Midbrain (tissue), 1 donor: ENCODE results near the gene MGAT4C.
"Not testable (repeated sequence)": the region's sequence is repeated elsewhere in the genome, so short reads cannot be mapped to it uniquely, and the experiment has no call there.

Experiments used
- DNase-seq: peaks from one replicate; lab custom pipeline; 2025; lab: John Stamatoyannopoulos, UW

MGAT4C gene

DNA sequence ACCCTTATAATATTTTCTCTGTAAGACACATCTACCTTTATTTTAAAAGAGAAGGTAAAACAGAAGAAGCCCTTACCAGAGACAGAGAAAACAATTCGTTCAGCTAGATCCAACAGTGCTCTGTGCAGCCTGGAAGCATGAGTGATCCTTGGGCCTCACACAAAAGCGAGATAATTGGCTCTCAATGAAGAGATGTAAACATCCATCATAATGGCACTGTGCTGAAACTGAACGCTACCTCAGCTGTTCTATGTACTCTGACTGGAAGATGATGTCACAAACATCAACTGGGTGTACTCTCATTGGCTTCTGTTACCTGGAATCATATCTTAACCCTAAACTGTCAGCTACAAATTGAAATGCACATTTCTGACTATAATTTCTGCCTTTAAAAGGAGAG is at the start of gene MGAT4C:
Gene MGAT4C, minus strand, starts transcription at position 229 of the 400 bp plus-strand sequence.
- no peak for DNase-seq

DNA sequence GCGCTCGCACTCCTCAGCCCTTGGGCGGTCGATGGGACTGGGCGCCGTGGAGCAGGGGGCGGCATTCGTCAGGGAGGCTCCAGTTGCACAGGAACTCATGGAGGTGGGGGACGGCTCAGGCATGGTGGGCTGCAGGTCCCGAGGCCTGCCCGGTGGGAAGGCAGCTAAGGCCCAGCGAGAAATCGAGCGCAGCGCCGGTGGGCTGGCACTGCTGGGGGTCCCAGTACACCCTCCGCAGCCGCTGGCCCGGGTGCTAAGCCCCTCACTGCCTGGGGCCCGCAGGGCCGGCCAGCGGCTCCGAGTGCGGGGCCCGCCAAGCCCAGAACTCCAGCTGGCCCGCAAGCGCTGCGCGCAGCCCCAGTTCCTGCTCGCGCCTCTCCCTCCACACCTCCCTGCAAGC is 40.2 kb upstream of the MGAT4C start:
- not testable (repeated sequence) for DNase-seq

DNA sequence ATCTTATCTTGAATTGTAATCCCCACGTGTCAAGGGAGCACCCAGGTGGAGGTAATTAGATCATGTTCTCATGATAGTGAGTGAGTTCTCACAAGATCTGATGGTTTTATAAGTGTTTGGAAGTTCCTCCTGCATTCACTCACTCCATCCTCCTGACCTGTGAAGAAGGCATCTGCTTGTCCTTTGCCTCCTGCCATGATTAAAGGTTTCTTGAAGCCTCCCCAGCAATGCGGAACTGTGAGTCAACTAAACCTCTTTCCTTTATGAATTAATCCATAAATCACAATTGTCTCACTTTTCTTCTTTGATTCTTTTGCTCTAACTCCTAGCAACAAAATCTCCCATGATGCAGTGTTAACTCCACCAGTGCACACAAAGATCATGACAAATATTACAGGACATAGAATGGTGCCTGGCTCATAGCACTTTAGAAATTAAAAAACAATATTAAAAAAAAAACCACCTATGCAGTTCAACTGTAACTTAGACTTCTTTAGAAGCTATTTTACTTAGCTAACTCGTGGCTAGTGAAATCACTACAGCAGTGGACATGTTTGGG is 37.6 kb upstream of the MGAT4C start:
- DNase-seq = no peak

DNA sequence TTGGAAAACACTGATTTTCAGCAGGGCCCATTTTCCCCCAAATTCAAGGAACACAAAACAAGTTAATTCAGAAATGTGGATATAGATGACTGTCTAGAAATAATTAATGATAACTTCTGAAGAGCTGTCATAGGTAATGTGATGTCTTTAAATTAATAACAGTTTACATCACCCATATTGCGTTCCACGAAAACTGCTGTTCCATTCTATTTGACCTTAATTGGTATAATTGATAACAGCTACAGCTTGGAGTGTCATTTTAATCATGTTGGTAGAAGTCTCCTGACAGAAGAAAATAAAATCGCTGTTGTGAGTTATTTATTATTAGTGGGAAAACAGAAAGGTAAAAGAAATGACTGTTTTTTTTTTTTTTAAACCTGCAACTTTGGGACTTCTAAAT is 36.3 kb upstream of the MGAT4C start:
- no peak for DNase-seq

GRCh38 chr12:86290615-86291014 is 34.4 kb upstream of the MGAT4C start:
- no peak for DNase-seq

- DNase-seq = no peak
Measured at GRCh38 chr12:86286119-86286518, 29.9 kb upstream of the MGAT4C start.

- no peak for DNase-seq
Measured at GRCh38 chr12:86283620-86284019, 27.4 kb upstream of the MGAT4C start.

DNA sequence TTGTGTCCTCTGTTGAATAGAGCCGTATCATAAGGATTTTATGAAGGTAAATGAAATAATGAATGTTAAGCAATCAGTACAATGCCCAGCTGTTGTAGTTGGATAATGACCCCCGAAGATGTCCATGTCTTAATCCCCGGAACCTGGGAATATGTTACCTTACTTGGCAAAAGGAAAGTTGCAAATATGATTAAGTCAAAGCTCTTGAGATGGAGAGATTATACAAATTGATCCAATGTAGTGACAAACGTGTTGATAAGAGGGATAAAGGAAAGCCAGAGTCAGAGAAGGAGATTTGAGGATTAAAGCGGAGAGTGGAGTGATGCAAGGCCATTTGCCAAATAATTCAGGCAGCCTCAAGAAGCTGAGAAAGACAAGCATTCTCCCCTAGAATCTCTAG is 19.2 kb upstream of the MGAT4C start:
- no peak for DNase-seq

- no peak for DNase-seq
Measured at GRCh38 chr12:86265329-86265695, 9.1 kb upstream of the MGAT4C start.

DNA sequence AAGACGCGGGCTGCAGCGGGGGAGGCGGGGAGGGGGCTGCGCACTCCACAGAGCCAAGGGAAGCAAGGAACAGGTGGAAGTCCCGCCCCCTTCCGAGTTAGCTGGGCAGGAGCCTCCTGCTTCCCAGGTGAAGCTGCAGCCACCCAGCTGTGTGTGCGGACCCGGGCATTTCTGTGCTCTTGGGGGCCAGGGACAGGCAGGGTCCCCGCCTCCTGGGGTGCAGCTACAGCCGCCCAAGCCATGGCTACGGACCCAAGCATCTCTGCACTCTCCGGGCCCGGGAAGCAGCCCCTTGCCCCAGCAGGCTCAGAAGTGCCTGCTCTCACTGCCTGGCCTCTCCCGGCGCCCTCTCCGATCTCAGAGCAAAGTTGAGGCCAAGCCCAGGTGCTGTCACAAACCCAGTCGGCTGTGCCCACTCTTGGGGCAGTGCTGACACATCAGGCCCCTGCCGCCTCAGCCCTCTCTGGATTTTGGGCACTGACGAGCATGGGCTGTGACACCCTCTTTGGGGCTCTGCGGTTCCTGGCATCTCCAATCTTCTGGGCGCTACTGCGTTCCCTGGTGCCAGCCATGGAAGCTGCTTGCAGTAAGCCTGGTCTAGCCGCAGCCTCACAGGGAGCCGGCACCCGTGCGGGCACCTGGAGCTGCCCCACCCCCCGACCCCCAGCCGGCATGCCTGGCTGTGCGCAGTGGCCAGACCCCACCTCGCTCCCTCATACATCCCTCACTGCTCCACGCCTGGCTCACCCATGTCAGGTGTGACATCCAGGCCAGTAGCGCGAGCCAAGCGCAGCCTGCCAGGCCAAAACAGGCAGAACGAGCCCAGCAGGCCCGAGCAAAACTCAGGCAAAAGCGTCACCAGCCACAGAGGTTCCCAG is 8.5 kb upstream of the MGAT4C start:
- DNase-seq = no peak

GRCh38 chr12:86261578-86261977 is 5.4 kb upstream of the MGAT4C start:
- DNase-seq = no peak

DNA sequence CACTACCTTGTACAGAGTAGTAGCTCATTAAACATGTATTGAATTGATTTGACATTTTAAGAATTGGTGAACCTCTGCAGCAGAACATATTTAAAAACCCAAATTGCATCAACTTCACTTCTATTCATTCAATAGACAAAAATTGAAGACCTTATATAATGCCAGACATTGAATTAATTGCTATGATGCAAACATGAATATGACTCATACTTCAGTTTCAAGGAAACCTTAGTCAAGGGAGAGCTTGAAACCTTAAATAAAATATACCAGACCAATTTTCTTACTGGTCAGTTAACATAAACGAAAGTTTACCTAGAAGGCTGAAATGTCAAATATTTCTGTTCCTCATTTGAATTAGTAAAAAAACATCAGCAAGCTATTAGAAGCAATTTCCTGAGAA is 5.0 kb upstream of the MGAT4C start:
- no peak for DNase-seq

GRCh38 chr12:86260183-86260582 is 4.0 kb upstream of the MGAT4C start:
- no peak for DNase-seq

DNA sequence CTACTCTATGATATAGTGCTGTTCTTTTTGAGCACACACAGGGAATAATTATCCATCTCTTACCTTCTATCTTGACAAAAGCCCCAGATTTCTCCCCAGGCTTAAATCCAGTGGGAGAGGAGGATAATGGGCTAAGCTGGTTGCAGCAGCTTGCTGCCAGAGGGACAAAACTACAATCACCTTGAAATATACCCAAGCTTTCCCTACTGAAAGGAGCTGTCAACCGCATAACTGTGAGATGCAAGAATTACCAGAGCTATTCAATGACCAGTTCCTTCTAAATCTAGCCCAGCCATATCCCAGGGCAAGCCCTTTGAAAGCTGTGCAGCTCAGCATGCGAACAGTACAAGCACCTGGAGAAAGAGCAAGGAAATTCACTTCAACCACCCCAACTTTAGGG is 943 bp upstream of the MGAT4C start:
- no peak for DNase-seq

DNA sequence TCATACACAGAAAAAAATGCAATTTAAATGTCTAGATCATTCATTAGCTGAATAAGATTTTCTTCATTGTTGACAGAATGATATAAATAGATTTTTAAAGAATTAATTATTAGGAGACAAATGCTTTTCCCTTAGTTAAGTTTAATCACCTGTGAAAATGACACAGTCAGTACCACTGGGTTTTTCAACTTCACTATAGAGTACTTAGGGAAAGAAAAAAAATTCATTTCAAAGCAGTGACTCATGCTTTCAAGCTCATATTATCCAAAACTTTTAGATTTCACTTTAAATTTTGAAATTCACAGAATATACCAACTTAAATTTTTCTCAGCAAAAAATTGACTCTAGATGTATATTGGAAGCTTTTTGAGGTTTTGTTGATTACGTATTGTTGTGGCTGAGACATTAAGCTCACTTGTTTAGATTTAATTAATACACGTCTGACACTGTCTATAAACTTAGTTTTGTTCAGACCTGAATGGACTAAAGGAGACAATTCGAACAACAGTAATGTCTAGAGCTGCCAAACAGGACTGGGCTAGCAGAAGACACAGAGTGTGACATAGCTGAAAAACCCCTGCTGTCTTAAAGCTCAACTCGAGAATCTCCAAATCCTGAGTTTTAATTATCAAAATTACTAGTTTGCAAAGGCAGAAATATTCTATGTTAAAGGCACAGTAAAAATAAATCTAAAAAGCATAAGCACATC is 1.6 kb downstream of the MGAT4C start:
- DNase-seq = no peak

GRCh38 chr12:86249851-86250250 is 6.3 kb downstream of the MGAT4C start:
- DNase-seq = no peak

- DNase-seq = no peak
Measured at GRCh38 chr12:86249276-86249675, 6.9 kb downstream of the MGAT4C start.

- DNase-seq = no peak
Measured at GRCh38 chr12:86247871-86248270, 8.3 kb downstream of the MGAT4C start.

- no peak for DNase-seq
Measured at GRCh38 chr12:86241600-86241999, 14.6 kb downstream of the MGAT4C start.

- DNase-seq = no peak
Measured at GRCh38 chr12:86234316-86234855, 21.8 kb downstream of the MGAT4C start.

GRCh38 chr12:86233126-86233525 is 23.1 kb downstream of the MGAT4C start:
- no peak for DNase-seq

DNA sequence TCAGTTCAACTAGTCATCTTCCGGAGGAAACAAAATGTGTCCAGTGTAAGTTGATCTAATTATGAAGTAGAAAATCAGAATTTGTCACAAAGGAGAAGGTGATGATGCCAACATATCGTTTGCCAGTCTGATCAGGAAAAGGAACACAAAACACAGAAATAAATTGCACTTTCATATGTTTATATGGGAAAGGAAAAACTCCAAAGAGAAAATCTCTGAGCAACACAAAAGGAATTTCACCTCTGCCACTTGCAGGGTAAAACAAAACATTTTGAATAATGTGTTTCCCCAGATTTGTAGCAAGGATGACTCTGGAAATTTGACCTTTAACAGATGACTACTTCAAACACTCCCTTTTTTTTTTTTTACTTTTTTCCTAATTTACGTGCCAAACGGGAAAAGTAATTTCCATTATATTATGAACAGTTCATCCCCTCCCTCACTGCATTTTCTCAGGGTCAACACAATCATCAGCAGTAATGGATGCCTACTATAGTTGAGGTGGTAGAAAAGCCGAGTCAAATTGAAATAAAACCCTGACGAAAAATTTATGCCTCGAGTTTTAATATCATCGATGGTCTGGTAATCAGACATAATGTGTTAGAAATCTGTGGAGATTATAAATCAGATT is 25.6 kb downstream of the MGAT4C start:
- no peak for DNase-seq
